Transverse colon (tissue), 4 donors: ENCODE measurements around the gene EHF.

ENCODE experiments used
- CTCF ChIP-seq, 5 experiments: fragments of 200-600 bp in 3 of 5; fragments of 450-650 bp in 2 of 5; sonication (generic) in 3 of 5; IDR thresholded peaks; 1 replicate in 2 of 5; 2 replicates in 3 of 5; pipeline ENCODE4 v1.5.1; 2016 to 2017; ENCODE audit warnings: antibody characterized with exemption in 5 of 5, inconsistent platforms in 3 of 5, mild to moderate bottlenecking in 2 of 5, moderate library complexity in 1 of 5
- EP300 ChIP-seq: sonication (generic); formaldehyde crosslinking; IDR thresholded peaks from one replicate; pipeline ENCODE4 v1.6.1; 2017; ENCODE audit warnings: antibody characterized with exemption, low read depth
- POLR2AphosphoS5 ChIP-seq, 3 donors: sonication (generic); formaldehyde crosslinking; IDR thresholded peaks; one replicate each; pipeline ENCODE4 v1.6.1; 2016; ENCODE audit warnings: antibody characterized with exemption in 3 of 3

GRCh38 chr11:34641456-34641855, 20.6 kb downstream of the EHF start:
- TF ChIP-seq POLR2AphosphoS5 (IDR thresholded peaks at IDR 0.05) (peak in 1 of 3 donors; percentile 19), EP300 (no peak), CTCF (IDR thresholded peaks at IDR 0.05) (no peak)
